DMS153 treated with DMSO at 0.1 percent for 48 hours (cell line): ENCODE data around the gene KRT4.
A peak's percentile ranks its signal among the peaks of the same experiment; 100 is the strongest.

ENCODE experiments used
- DNase-seq: peaks from one replicate; lab custom pipeline; 2025; ENCODE audit not compliant: unreplicated experiment; lab: John Stamatoyannopoulos, UW

Gene KRT4

DNA sequence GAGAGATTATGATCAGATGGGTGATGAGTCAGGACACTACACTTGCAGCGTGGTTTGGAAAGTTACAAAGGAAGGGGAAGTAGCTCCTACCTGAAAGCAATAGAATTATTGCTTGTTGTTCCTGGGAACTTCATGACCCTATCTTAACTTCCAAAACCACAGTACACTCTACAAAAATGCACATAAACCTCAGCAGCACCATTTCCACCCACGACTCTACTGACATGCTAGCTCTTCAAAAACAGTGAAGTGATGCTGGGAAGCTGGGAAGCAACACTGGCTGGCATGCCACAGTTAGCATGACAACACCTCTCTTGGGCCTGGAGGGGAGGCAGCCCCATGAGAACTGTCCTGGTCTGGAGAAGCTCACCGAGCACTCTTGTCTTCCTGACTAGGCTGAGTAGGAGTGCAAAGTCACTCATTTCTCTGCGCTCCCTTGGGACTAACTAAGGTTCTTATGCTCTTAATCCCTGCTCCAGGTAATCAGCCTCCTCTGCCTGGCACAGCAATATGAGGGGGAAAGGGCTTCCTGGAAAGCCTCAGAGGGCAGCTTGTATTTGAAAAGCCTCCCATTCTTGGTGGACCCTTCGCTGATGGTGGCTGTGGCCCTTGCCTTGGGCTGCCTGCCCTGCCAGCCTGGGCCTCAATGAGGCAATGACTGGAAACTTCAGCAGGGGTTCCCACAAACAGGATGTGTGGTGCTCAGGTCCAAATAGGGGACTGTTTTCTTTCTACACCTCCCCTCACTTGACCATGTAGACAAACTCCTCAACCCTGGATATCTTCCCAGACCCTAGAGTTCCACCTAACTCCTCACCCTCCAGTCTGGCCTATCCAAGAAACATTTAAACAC is 19.2 kb downstream of the KRT4 start:
- DNase-seq: no peak

DNA sequence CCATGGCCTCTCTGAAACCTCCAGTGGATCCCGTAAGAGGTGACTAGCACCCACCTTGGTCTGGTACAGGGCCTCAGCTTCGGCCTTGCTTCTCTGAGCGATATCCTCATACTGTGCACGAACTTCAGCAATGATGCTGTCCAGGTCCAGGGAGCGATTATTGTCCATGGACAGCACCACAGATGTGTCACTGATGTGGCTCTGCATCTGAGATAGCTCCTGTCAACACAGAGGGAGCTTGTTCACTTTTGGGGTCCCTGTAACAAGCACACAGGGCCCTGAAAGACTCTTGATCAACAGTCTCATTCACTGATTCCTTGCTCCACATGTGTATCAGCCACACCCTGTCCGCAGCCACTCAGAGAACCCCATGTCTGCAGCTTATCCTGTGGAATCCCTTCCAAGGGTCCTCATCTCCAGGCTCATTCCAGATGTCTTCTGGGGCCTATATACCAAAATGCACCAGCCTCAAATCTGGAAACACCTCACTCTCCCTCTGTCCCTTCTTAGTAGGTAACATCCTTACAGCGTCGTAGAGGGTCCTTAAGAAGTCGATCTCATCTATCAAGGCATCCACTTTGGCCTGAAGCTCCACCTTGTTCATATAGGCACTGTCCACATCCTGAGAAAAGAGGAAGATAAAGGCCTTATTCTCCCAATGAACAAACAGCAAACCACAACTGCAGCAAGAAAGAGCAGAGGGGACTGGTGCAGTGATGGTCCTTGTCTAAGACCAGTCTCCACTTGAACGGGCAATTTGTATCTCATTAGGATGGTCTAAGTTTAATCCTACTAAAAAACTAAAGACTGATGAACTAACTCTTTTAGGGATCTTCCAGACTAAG is 21.5 kb downstream of the KRT4 start:
- no peak for DNase-seq

DNA sequence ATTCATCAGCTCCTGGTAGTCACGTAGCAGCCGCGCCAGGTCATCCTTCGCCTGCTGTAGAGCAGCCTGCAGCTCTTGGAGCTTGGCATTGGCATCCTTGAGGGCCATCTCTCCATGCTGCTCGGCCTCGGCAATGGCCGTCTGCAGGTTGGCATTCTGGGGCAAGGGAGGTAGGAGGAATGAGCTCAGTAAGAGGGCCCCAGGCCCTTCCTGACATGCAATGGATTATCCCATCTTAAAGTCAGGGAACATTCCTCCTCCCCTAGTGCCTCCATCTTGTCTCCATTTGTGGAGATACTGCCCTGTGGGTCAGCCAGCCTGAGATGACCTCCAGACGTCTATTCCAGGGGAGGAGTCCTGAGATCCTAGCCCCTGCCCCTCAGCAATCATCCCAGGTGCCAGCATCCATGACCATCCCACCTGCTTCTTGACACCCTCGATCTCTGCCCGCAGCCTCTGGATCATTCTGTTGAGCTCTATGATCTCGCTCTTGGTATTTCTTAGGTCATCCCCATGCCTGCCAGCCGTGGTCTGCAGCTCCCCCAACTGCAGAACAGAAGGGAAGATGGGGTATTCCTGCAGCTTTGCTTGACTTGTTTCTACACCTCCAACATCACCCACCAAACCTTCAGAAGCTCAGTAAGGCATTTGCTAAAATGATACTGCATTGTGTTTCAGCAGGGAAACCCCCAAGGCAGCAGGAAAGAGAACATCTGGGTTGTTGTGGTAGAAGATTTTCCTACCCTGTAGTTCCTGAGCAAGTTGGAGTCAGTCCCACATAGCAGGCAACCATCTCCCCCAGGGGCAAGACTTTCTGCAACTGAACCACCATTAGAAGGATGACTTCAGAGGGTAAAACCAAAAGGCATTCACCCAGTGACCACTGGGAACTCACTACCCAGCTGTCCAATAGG is 22.4 kb downstream of the KRT4 start:
- DNase-seq: no peak

DNA sequence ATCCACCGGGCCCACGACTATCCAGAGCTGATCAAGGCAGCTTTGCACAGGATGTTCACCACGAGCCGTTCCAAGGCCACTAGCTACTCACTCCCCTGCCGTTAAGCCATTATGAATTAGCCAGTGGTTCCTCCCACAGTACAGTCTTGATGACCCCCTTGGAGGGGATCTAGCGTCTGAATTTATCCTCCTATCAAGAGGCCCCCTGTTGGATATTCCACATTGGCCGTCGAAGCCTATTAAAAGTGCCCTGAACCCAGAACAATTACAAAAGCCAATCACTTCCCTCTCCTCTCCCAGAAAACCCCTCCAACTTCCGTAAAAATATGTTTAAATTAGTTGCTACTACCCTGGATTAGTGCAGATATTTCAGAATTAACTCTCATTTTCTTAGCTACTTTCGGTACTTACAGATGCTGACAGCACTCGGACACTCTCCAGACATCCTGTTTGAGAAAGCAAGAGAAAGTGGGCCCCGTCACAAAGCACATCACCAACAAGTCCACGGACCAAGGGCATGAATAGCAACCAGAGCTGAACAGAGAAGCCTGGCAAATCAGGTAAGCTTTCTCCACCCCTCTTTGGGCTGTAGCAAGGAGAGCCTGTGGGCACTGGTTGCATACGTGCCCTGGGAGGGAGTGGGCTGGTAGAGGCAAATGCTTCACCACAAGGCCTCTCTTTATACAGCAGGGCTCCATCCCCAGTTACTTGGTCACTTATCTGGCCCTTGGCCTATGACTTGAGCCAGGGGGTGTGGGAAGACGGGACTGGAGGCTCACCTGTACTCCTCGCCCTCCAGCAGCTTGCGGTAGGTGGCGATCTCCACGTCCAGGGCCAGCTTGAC is 23.3 kb downstream of the KRT4 start:
- no peak for DNase-seq

DNA sequence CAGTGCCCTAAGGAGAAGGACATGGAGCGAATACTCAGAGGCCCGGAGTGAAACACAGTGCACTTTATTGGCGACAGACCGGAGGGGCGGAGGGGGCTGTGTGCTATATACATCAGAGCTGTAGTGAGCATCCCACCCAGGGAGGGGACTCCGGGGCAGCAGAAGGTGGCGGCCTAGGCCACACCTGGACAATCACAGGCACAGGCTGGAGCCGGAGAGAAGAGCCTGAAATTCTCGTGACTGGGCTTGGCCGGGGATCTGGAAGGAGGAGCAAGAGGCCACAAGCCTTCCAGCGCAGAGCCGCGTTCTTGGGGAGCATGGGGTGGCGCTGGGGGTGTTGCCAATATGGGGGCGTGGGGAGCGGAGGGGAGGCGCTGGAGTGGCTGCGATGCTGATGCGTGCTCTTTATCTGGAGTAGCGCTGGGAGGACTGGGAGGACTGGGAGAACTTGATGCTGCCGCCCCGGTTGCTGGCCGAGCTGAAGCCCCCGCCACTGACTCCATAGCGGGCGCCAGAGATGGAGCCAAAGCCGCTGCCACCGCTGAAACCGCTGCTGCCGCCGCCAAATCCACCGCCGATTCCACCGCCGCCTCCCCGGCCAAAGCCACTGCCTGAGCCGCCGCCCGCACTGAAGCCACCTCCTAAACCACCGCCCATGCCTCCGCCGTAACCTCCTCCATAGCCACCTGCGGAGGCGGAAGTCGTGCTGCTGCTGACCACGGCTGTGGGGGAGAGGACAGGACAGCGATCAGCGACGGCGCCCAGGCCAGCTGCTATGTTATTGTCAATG is 24.1 kb downstream of the KRT4 start:
- peak; percentile 28 for DNase-seq

DNA sequence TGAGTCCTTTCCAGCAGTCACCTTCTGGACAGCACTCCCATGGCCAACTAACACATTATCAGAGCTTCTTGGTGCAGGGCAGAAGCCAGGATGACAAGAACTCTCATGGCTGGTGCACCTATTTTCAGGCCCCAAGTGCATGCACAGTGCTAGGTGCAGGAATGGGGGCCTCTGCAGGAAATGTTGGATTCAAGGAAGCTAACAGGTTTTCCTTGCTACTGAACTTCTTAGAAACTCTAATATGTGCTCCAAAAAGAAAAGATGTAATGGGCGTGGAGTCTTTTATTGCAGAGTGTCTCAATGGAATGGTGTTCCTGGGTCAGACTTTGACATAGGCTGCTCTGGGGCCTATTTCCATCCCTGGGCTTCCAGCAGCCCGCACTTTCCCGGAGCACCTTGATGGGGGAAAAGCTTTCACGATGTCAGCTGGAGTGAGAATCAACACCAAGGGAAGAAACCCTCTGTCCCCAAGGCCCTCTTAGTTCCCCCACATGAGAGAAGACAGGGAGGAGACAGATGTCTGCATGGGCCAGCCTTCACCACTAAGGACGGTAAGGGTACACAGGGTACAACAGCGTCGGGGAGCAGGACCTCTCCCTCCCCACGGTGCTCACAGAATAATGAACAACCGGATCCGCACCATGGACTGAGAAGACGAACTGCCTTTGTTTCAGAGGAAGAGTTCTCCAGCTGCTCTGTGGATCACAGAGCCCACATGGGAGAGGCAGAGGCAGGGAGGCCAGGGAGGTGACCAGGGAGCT is 24.9 kb downstream of the KRT4 start:
- DNase-seq: no peak

DNA sequence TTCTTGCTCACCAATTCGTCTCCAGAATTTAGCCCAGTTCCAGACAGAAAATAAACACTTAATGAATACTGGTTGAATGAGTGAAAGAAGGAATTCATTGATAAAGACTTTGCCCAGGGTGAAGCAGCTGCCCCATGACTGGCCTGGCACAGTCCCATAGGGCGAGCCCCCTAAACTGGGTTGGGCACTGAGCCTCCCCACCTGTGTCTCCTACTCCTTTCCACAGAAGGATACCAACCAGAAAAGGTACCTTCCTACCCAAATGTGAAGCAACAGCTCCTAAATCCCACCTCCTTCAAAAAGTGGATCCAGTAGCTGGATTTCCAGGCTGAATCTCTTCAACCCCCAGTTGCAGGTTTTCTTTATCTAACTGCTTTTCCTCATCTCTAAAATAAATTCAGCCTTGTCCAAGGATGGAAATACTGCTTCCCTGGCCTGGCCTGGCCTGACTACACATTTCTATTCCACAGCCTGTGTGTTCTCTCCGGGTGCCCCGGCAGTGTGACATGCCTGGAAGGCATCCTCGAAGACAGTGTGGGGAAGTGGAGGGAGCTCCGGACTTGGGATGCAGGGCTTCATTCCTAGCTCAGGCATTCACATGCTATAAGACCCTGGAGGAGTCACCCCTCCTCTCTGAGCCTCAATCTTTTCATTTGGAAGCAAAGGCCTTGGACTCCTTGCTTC is 25.6 kb downstream of the KRT4 start:
- DNase-seq: no peak

DNA sequence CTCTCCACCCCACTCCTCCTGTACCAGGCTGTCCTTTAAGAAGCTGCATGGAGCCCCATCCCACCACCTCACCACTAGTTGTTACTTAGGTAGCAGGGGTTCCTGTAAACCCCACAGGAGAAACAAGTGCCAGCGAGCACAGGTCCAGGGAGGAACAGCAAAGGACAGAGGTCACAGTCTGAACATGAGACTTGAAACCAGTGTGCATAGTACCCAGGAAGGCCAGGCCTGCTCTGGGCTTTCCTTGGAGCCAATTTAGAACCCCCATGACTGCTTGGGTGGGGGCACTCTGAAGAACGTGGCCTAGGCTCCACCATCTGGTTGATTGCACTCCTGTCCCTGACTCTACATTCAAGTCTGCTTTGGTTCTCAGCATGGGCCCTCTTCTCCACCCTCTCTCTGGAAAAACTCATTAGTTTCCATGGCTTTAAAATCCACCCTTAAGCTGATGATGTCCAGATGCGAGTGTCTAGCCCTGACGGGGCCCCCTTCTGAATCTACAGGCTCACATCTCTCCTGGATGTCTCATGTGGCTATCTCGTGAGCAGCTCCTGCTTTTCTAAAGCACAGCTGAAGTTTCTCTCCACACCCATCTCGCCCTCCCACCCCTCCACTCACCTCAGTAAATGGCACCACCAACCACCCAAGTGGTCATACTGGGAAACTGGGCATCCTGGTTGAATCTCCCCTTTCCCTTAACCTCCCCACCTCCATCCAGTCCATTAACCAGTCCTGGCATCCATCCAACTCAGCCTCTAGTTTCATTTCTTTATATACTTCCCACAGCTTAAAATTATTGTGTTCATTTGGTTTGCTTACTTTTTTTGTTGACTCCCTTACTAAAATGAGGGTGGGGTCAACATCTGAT is 26.4 kb downstream of the KRT4 start:
- DNase-seq: no peak

DNA sequence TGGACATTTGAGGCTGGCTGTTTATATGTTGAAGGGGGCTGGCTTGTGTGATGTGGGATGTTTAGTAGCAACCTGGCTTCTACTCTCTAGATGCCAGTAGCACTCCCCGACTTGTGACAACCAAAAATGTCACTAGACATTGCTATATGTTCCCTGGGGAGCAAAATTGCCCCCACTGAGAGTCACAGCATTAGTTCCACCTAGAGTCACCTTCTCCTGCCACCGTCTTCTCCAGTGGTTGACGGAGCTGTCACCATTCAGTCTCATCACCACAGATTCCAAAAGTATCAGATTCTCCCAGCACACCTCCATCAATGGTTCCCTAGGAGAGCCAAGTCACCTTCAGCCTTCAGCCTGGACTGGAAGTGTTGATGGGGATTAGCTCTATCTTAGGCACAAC is 29.0 kb downstream of the KRT4 start:
- no peak for DNase-seq

DNA sequence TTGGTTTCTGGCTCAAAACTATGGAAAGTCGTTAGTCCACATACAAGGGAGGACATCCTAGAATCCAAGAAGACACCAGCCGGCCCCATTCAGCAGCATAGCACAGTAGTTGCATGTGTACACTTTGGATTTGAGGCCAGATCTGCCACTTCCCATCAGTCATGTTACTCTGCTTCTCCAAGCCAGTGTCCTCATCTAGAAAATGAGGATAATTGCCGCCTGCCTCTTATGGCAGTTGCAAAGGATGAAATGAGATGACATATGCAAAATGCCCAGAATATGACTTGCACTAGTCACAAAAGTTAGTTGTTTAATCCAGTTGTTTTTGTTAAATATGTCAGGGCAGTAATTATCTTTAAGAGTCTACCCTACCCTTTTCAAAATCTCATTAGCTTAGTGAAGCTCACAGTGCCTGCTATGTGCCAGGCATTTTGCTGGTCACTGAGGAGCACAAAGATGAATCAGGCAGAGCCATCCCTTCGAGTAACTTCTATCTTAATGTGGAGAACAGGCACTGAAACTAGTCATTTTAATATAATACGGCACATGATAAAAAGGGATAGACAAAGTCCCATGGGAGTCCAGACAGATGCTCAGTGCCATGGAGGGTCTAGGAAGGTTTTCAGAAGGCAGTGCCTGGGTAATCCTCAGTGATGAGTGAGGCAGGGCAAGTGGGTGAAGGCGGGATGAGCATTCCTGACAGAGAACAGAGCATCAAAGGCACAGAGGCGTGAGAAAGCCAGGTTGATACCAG is 30.2 kb downstream of the KRT4 start:
- DNase-seq: no peak

DNA sequence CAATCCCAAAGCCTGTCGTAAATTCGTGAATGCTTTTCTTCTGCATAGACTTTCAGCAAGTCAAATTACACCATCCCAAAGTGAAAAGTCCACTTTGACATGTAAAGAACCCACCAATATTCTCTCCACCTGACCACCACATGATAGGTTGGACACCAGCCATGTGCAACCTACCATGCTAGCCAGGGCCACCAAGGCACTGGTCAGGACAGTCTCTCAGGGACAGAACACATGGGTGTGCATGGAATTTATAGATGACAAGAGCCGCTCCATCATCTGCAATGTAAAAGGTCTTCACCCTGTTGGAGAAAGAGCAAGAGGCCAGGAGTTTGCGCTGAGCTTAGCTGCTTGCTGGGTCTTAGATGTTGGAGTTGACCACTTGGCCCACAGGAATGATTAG is 31.4 kb downstream of the KRT4 start:
- no peak for DNase-seq

DNA sequence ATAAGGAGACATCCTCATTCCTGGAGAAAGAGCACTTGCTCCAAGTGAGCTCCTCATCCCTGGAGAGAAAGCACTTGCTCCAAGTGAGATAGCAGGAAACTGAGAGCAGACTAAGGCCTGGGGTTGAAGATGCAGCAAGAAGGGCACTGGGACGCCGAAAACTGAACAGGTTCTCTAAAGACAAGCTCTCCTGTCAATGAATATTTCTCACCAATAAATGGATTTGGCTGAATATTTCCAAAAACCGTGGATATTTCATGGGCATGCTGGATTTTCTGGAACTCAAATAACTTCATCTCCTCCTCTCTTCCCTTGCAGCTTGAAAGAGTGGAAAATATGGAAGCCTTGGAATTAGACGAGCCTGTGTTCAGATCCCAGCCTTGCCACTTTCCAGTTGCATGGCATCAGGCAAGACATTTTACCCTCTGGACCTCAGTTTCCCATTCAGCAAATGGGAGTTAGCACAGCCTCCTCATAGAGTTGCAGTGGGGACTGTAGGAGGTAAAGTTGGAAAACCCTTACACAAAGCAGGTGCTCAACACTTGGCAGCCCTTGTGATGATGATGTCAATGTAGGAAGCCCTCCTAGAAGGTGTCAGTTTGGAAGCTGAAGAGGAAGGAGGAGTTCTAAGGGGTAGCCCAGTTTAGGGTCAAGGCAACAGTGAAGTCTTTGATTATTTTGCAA is 32.4 kb downstream of the KRT4 start:
- DNase-seq: no peak

DNA sequence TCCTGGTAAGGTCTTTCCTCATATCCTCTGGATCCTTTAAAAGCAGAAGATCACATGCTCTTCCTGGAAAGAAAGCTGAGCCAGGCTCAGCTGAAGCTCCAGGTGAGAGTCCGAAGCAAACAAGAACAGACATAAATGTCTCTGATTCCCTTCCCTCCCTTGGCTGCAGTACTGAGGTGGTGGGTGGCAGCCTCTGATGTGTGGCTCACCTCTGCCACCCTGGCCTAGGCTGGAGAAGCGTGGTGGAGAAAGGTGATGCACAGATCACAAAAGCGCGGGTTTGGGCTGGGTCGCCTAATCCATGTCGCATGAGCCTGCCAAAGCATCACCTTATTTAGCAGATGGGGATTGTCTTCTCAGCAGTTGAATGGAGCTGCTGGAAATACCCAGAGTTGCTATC is 34.0 kb downstream of the KRT4 start:
- DNase-seq: no peak

DNA sequence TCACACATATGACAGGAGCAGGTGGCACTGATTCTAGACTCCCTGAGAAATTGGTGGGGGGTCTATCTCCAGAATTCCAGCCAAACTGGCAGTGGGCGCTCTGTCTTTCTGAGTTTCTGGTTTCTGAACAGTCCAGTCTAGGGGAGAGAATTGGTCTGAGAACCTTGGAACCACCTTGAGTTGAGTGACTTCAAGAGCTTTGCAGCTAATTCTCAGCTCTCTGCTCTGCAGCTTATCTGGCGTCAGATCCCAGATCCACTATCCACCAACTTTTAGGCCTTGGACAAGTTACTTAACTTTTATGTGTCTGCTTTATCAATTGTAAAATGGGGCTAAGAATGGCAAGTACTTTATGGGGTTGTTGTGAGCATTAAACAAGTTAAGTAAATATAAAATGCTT is 35.1 kb downstream of the KRT4 start:
- DNase-seq: no peak

DNA sequence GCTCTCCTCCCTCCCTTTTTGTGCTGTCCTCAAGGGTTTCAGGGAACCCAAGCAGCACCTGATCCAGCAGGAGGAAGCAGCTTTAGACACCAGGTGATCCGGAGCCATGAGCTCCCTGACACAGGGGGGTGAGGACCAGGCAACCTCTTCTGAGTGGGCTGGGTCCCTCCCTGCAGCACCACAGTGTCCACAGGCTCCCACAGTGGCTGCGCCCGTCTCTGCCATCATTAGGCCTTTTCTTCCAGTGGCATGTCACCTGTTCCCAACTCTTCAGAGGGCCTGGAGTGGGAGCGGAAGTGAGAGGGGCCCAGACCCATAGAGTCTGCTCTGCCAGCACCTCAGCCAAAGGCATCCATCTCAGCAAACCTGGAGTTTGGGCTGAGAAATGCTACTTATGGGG is 36.4 kb downstream of the KRT4 start:
- DNase-seq: no peak

DNA sequence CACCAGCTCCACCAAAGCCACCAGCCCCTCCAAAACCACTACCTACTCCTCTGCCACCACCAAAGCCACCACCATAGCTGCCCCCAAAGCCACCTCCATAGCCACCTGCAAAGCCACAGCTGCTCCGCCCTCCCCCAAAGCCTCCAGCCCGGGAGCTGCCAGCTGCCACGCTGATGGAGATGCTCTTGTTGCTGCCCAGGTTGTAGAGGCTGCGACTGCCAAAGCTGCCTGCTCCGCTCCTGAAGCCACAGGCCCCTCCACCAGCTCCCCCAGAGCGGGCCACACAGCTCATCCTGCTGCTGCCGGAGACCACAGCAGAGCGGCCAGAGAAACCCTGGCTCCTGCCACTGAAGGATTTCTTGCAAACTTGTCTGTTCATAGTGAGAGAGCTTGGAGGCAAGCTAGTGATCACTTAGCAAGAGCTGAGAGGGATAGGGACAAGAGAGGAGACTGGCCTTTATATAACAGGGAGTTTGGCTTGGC is 37.0 kb downstream of the KRT4 start, which contains the start of gene KRT76:
KRT76 (minus strand) TSS at position 433 of the 483 bp plus-strand sequence; CDS start at position 379, 54 bp downstream.
- no peak for DNase-seq
